ENCODE results near the gene TRPT1.

TRPT1 gene

GRCh38 chr11:64229090-64229743 is 3.2 kb upstream of the TRPT1 start:
- DNase-seq, result no peak

- DNase-seq, result no peak
These were observed 1.5 kb upstream of the TRPT1 start for GRCh38 chr11:64227405-64227956.

GRCh38 chr11:64226507-64227051 is 593 bp upstream of the TRPT1 start:
- no peak for DNase-seq

GRCh38 chr11:64224891-64225607 is 937 bp downstream of the TRPT1 start:
- no peak for DNase-seq

GRCh38 chr11:64224151-64224890 is 1.7 kb downstream of the TRPT1 start:
- DNase-seq, result no peak

GRCh38 chr11:64223001-64223651 is 2.9 kb downstream of the TRPT1 start:
- peak; percentile 8 for DNase-seq

- DNase-seq, result no peak
These were observed 3.4 kb downstream of the TRPT1 start for GRCh38 chr11:64222651-64223000.

- no peak for DNase-seq
These were observed 5.2 kb downstream of the TRPT1 start for GRCh38 chr11:64220798-64221197.

GRCh38 chr11:64220271-64220670 is 5.7 kb downstream of the TRPT1 start:
- DNase-seq, result no peak

GRCh38 chr11:64219755-64220154 is 6.2 kb downstream of the TRPT1 start:
- DNase-seq, result no peak

GRCh38 chr11:64219354-64219684 is 6.7 kb downstream of the TRPT1 start:
- DNase-seq, result no peak

GRCh38 chr11:64218628-64219353 is 7.2 kb downstream of the TRPT1 start:
- DNase-seq, result peak; percentile 7

GRCh38 chr11:64216879-64217278 is 9.1 kb downstream of the TRPT1 start:
- no peak for DNase-seq

GRCh38 chr11:64211181-64211872 is 14.7 kb downstream of the TRPT1 start:
- no peak for DNase-seq

GRCh38 chr11:64210301-64211020 is 15.5 kb downstream of the TRPT1 start:
- no peak for DNase-seq

- DNase-seq, result no peak
These were observed 16.5 kb downstream of the TRPT1 start for GRCh38 chr11:64209563-64209843.

- no peak for DNase-seq
These were observed 17.0 kb downstream of the TRPT1 start for GRCh38 chr11:64208796-64209562.

GRCh38 chr11:64208086-64208795 is 17.7 kb downstream of the TRPT1 start:
- DNase-seq, result no peak

GRCh38 chr11:64207256-64208085 is 18.5 kb downstream of the TRPT1 start:
- DNase-seq, result no peak

Data from retina (tissue), 1 donor.